Ovary (tissue), 9 donors: Measurements from ENCODE around the gene MBD5. TPM values are rescaled to one million over a fixed set of nuclear protein-coding genes. Genes with fewer than 3 reads are reported as not detected.

Experiments
- DNase-seq, 5 donors: peaks; one replicate each; pipeline ENCODE4 v3.0.0-alpha.2; 2019 to 2020
- H3K27ac ChIP-seq, 2 donors: fragments of 200-600 bp; one replicate each; pipeline versions ENCODE4 v1.5.1 to v1.8.0; 2019 to 2022
- H3K27me3 ChIP-seq: fragments of 200-600 bp; one replicate; pipeline ENCODE4 v1.8.0; 2022
- H3K36me3 ChIP-seq: fragments of 200-600 bp; sonication (generic); one replicate; pipeline ENCODE4 v1.5.1; 2019
- H3K4me1 ChIP-seq: one replicate; pipeline ENCODE4 v1.8.1; 2013; ENCODE audit warnings: mild to moderate bottlenecking, moderate library complexity; ENCODE audit not compliant: insufficient read depth
- H3K4me3 ChIP-seq: fragments of 200-600 bp; sonication (generic); one replicate; pipeline ENCODE4 v1.5.1; 2017
- H3K9me3 ChIP-seq, 2 donors: fragments of 200-600 bp in 1 of 2; sonication (generic) in 1 of 2; one replicate each; pipeline versions ENCODE4 v1.5.1 to v1.8.1; 2013 to 2019; ENCODE audit warnings: mild to moderate bottlenecking in 1 of 2, moderate library complexity in 1 of 2
- CTCF ChIP-seq, 3 donors: fragments of 450-650 bp in 2 of 3; fragments of 200-600 bp in 1 of 3; IDR thresholded peaks; one replicate each; pipeline versions ENCODE4 v1.5.1 to v1.8.0; 2016 to 2022; ENCODE audit warnings: antibody characterized with exemption in 3 of 3, mild to moderate bottlenecking in 1 of 3
- EP300 ChIP-seq: sonication (generic); formaldehyde crosslinking; IDR thresholded peaks from one replicate; pipeline ENCODE4 v1.6.1; 2017; ENCODE audit warnings: antibody characterized with exemption
- POLR2A ChIP-seq: fragments of 450-650 bp; IDR thresholded peaks from one replicate; pipeline ENCODE4 v1.6.1; 2017; ENCODE audit warnings: antibody characterized with exemption, mild to moderate bottlenecking, moderate library complexity
- WGBS, 3 donors: extraction: QIAGEN DNeasy Blood & Tissue Kit in 1 of 3; methylation state at CpG; one replicate each; pipeline versions ENCODE4 v1.1.5 to v1.1.7; 2013 to 2017; 5-methylcytosine and 5-hydroxymethylcytosine counted together
- intact Hi-C, 4 donors: fragments of 100-400 bp; cut with DNase I; formaldehyde crosslinking; loops; one replicate each; pipeline versions ENCODE4 v1.11.0 to v1.15.1; 2022 to 2023
- polyA plus RNA-seq, 2 donors: library from polyadenylated mRNA; stranded (reverse); fragments of 200-250 nt in 1 of 2; fragments of 350-450 nt in 1 of 2; fragmentation: Illumina TruSeq in 1 of 2; extraction: RNeasy Lipid Tissue Mini Kit (QIAGEN cat#74804) in 1 of 2; gene quantifications; one replicate each; pipeline ENCODE4 v1.2.3, GENCODE V29; 2013 to 2014
- total RNA-seq, 7 donors: library from RNA; depleted of rRNA in 2 of 7; stranded (reverse); fragments of >200 nt in 2 of 7; fragmentation: NEBNext Ultra II Directional in 3 of 7; extraction: Animal tissue kit (Norgen Biotek cat#: 25700) in 3 of 7; gene quantifications; one replicate each; pipeline versions ENCODE4 v1.1.0 to v1.2.4, GENCODE V29; 2016 to 2023
- donor health status: DM: no; HTN: no; CAD: no; lungs with moderate emphysema.
- donor health status: DM: no; HTN: no; CAD: no.
- donor health status: Bipolar disorder and iron deficiency.
- donor health status: DM: yes; HTN: yes; CAD: no.
- donor health status: DM: no; HTN: no; CAD: no.
- donor health status: DM: yes; HTN: yes; CAD: no.

The MBD5 gene
- total and polyA plus RNA-seq, 9 donors, result 8.5 to 66.3 (median 45.8) TPM

GRCh38 chr2:148263890-148264289, 243.0 kb downstream of the MBD5 start:
- no peaks in the 10 kb centered on the region for H3K4me1 ChIP-seq
- 93 to 99% (median 99%) methylated on average over 2 of the region's 2 CpGs for WGBS, 3 donors
- no peaks in the 10 kb centered on the region for H3K27me3 ChIP-seq
- no peak for DNase-seq
- no peaks in the 10 kb centered on the region for H3K36me3 ChIP-seq
- TF ChIP-seq EP300 (no peak), POLR2A (no peak), CTCF (IDR thresholded peaks at IDR 0.05) (no peak)
- intact Hi-C loops, result no loop called here
- H3K4me3 ChIP-seq, result no peak overlapping the region
- peaks cover 0 to 3% of the 10 kb centered on the region in 2 donors for H3K9me3 ChIP-seq
- H3K27ac ChIP-seq, result no peak overlapping the region

GRCh38 chr2:148273158-148273691, 252.3 kb downstream of the MBD5 start:
- intact Hi-C loops, result no loop called here
- H3K9me3 ChIP-seq, result no peaks in the 10 kb centered on the region
- no peak for DNase-seq
- WGBS, 3 donors, result 27 to 40% (median 27%) methylated on average over 4 of the region's 4 CpGs
- no peak overlapping the region for H3K4me3 ChIP-seq
- no peaks in the 10 kb centered on the region for H3K27me3 ChIP-seq
- no peak overlapping the region for H3K27ac ChIP-seq
- H3K36me3 ChIP-seq, result no peaks in the 10 kb centered on the region
- TF ChIP-seq POLR2A, result no peak
- TF ChIP-seq CTCF (IDR thresholded peaks at IDR 0.05), result no peak
- H3K4me1 ChIP-seq, result peaks cover 2% of the 10 kb centered on the region

GRCh38 chr2:148279216-148279615, 258.3 kb downstream of the MBD5 start:
- H3K27me3 ChIP-seq, result no peaks in the 10 kb centered on the region
- no peak overlapping the region for H3K27ac ChIP-seq
- intact Hi-C loops, result no loop called here
- no peak overlapping the region for H3K4me3 ChIP-seq
- no peaks in the 10 kb centered on the region for H3K36me3 ChIP-seq
- no peak for TF ChIP-seq CTCF (IDR thresholded peaks at IDR 0.05)
- no peak for TF ChIP-seq EP300
- H3K4me1 ChIP-seq, result no peaks in the 10 kb centered on the region
- no peak for DNase-seq
- 85 to 97% (median 93%) methylated on average over 3 of the region's 3 CpGs for WGBS, 3 donors
- no peaks in the 10 kb centered on the region for H3K9me3 ChIP-seq

GRCh38 chr2:148282201-148282600, 261.3 kb downstream of the MBD5 start:
- intact Hi-C loops, result no loop called here
- H3K9me3 ChIP-seq, result no peaks in the 10 kb centered on the region
- 88 to 98% (median 90%) methylated on average over 1 of the region's 1 CpG for WGBS, 3 donors
- TF ChIP-seq EP300 (no peak), CTCF (IDR thresholded peaks at IDR 0.05) (no peak), POLR2A (no peak)
- H3K4me1 ChIP-seq, result no peaks in the 10 kb centered on the region
- no peak for DNase-seq
- no peak overlapping the region for H3K4me3 ChIP-seq
- H3K27me3 ChIP-seq, result no peaks in the 10 kb centered on the region
- H3K27ac ChIP-seq, result no peak overlapping the region
- H3K36me3 ChIP-seq, result no peaks in the 10 kb centered on the region
